Tibial artery (tissue), 4 donors: ENCODE data around the gene RHBDD1.

Experiments used
- DNase-seq, 2 donors: peaks; one replicate each; pipeline ENCODE4 v3.0.0-alpha.2; 2019
- H3K27ac ChIP-seq, 2 donors: fragments of 200-600 bp; sonication (generic) in 1 of 2; 1 replicate in 1 of 2; 2 replicates in 1 of 2; pipeline ENCODE4 v1.5.1; 2018 to 2019; ENCODE audit warnings: mild to moderate bottlenecking in 1 of 2
- H3K27me3 ChIP-seq, 2 donors: fragments of 200-600 bp; sonication (generic) in 1 of 2; one replicate each; pipeline versions ENCODE4 v1.5.1 to v1.6.0; 2016 to 2019
- H3K36me3 ChIP-seq, 3 donors: fragments of 200-600 bp; sonication (generic) in 2 of 3; one replicate each; pipeline ENCODE4 v1.5.1; 2016 to 2019; ENCODE audit warnings: mild to moderate bottlenecking in 2 of 3
- H3K4me1 ChIP-seq, 4 donors: fragments of 200-600 bp; sonication (generic) in 2 of 4; 1 replicate in 3 of 4; 2 replicates in 1 of 4; pipeline ENCODE4 v1.5.1; 2016 to 2019
- H3K4me3 ChIP-seq, 2 donors: fragments of 200-600 bp; sonication (generic) in 1 of 2; 1 replicate in 1 of 2; 2 replicates in 1 of 2; pipeline ENCODE4 v1.5.1; 2018 to 2019; ENCODE audit warnings: mild to moderate bottlenecking in 2 of 2
- H3K9me3 ChIP-seq, 3 donors: fragments of 200-600 bp; sonication (generic) in 1 of 3; one replicate each; pipeline ENCODE4 v1.5.1; 2016 to 2019
- intact Hi-C: fragments of 100-400 bp; cut with DNase I; formaldehyde crosslinking; loops from one replicate; pipeline ENCODE4 v1.15.0; 2023; ENCODE audit warnings: low total_unique reads
- TF ChIP-seq, protein P1 (sequence below), 2 experiments: fragments of 200-600 bp in 1 of 2; fragments of 450-650 bp in 1 of 2; IDR thresholded peaks; one replicate each; pipeline ENCODE4 v1.5.1; 2017 to 2019; ENCODE audit warnings: antibody characterized with exemption in 2 of 2, mild to moderate bottlenecking in 1 of 2, moderate library complexity in 1 of 2

RHBDD1 gene

GRCh38 chr2:226865710-226866109 lies 29.9 kb downstream of the RHBDD1 start:
- intact Hi-C loops: no loop called here
- no peak overlapping the region for H3K4me3 ChIP-seq
- DNase-seq: no peak
- no peaks in the 10 kb centered on the region for H3K4me1 ChIP-seq
- H3K27ac ChIP-seq: no peak overlapping the region
- H3K36me3 ChIP-seq: peaks cover 13 to 30% (median 22%) of the 10 kb centered on the region in 3 donors
- H3K9me3 ChIP-seq: no peaks in the 10 kb centered on the region
- TF ChIP-seq, protein P1, sequence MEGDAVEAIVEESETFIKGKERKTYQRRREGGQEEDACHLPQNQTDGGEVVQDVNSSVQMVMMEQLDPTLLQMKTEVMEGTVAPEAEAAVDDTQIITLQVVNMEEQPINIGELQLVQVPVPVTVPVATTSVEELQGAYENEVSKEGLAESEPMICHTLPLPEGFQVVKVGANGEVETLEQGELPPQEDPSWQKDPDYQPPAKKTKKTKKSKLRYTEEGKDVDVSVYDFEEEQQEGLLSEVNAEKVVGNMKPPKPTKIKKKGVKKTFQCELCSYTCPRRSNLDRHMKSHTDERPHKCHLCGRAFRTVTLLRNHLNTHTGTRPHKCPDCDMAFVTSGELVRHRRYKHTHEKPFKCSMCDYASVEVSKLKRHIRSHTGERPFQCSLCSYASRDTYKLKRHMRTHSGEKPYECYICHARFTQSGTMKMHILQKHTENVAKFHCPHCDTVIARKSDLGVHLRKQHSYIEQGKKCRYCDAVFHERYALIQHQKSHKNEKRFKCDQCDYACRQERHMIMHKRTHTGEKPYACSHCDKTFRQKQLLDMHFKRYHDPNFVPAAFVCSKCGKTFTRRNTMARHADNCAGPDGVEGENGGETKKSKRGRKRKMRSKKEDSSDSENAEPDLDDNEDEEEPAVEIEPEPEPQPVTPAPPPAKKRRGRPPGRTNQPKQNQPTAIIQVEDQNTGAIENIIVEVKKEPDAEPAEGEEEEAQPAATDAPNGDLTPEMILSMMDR (IDR thresholded peaks at IDR 0.05): no peak
- no peaks in the 10 kb centered on the region for H3K27me3 ChIP-seq

- TF ChIP-seq, protein P1 (IDR thresholded peaks at IDR 0.05): no peak
- no peaks in the 10 kb centered on the region for H3K4me1 ChIP-seq
- H3K27ac ChIP-seq: no peak overlapping the region
- no peak for DNase-seq
- no peak overlapping the region for H3K4me3 ChIP-seq
- H3K9me3 ChIP-seq: no peaks in the 10 kb centered on the region
- intact Hi-C loops: no loop called here
- no peaks in the 10 kb centered on the region for H3K27me3 ChIP-seq
- peaks cover 13 to 30% (median 22%) of the 10 kb centered on the region in 3 donors for H3K36me3 ChIP-seq
Measured at GRCh38 chr2:226868331-226869162, 32.7 kb downstream of the RHBDD1 start.

GRCh38 chr2:226869371-226869770 lies 33.5 kb downstream of the RHBDD1 start:
- no peak for DNase-seq
- TF ChIP-seq, protein P1 (IDR thresholded peaks at IDR 0.05): no peak
- Histone ChIP-seq H3K4me3 (no peak overlapping the region), H3K27me3 (no peaks in the 10 kb centered on the region), H3K36me3 (peaks cover 13 to 30% (median 22%) of the 10 kb centered on the region in 3 donors), H3K27ac (no peak overlapping the region), H3K4me1 (no peaks in the 10 kb centered on the region), H3K9me3 (no peaks in the 10 kb centered on the region)
- intact Hi-C loops: no loop called here

- DNase-seq: no peak
- no peak overlapping the region for H3K27ac ChIP-seq
- no peak overlapping the region for H3K4me3 ChIP-seq
- intact Hi-C loops: no loop called here
- no peaks in the 10 kb centered on the region for H3K27me3 ChIP-seq
- TF ChIP-seq, protein P1 (IDR thresholded peaks at IDR 0.05): no peak
- peaks cover 0 to under 1% (median 0%) of the 10 kb centered on the region in 3 donors for H3K36me3 ChIP-seq
- H3K4me1 ChIP-seq: no peaks in the 10 kb centered on the region
- H3K9me3 ChIP-seq: no peaks in the 10 kb centered on the region
Measured at GRCh38 chr2:226873051-226873620, 37.3 kb downstream of the RHBDD1 start.

DNA sequence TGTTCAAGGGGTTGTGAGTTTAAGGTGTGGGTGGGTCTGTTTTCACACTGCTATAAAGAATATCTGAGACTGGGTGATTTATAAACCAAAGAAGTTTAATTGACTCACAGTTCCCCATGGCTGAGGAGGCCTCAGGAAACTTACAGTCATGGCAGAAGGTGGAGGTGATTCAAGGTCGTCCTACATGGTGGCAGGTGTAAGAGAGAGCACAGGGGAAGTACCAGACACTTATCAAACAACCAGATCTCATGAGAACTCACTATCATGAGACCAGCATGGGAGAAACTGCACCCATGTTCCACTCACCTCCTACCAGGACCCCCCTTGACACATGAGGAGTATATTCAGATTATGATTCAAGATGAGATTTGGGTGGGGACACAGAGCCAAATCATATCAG lies 38.0 kb downstream of the RHBDD1 start:
- TF ChIP-seq, protein P1 (IDR thresholded peaks at IDR 0.05): no peak
- intact Hi-C loops: no loop called here
- Histone ChIP-seq H3K4me3 (no peak overlapping the region), H3K27ac (no peak overlapping the region), H3K4me1 (no peaks in the 10 kb centered on the region), H3K27me3 (no peaks in the 10 kb centered on the region), H3K9me3 (no peaks in the 10 kb centered on the region), H3K36me3 (peaks cover 0 to 4% (median 3%) of the 10 kb centered on the region in 3 donors)
- DNase-seq: no peak
